Stimulated activated CD8-positive, alpha-beta memory T cell treated with anti-CD3 and anti-CD28 coated beads, Interleukin-7, amount 100 ng/mL, for 48 hours (primary cell): ENCODE data around the gene P2RX5.
"Not testable (repeated sequence)": the region's sequence is repeated elsewhere in the genome, so short reads cannot be mapped to it uniquely, and the experiment has no call there.

Source experiments
- DNase-seq, 2 donors: peaks; one replicate each; pipeline ENCODE4 v3.0.0-alpha.2; 2020; ENCODE audit warnings: low read depth in 1 of 2; ENCODE audit errors: extremely low read depth in 1 of 2

The P2RX5 gene

GRCh38 chr17:3695723-3696411 is at the start of gene P2RX5:
Gene P2RX5, minus strand, starts transcription at chr17:3696155. Its CDS starts 150 bp downstream, at chr17:3696005.
- DNase-seq, result no peak

GRCh38 chr17:3745071-3745470 is 49.1 kb upstream of the P2RX5 start:
- no peak for DNase-seq

- DNase-seq, result no peak
Observed at GRCh38 chr17:3744014-3744413, 48.1 kb upstream of the P2RX5 start.

- DNase-seq, result no peak
Observed at GRCh38 chr17:3740611-3741073, 44.7 kb upstream of the P2RX5 start.

GRCh38 chr17:3739422-3740124 is 43.6 kb upstream of the P2RX5 start:
- no peak for DNase-seq

GRCh38 chr17:3738562-3739295 is 42.8 kb upstream of the P2RX5 start:
- peak; percentile 43 to 75 for DNase-seq

- no peak for DNase-seq
Observed at GRCh38 chr17:3735515-3735914, 39.6 kb upstream of the P2RX5 start.

GRCh38 chr17:3734911-3735276 is 38.9 kb upstream of the P2RX5 start:
- DNase-seq, result not testable (repeated sequence)

GRCh38 chr17:3732210-3732621 is 36.3 kb upstream of the P2RX5 start:
- no peak for DNase-seq

- DNase-seq, result no peak
Observed at GRCh38 chr17:3730881-3731429, 35.0 kb upstream of the P2RX5 start.

GRCh38 chr17:3729881-3730280 is 33.9 kb upstream of the P2RX5 start:
- DNase-seq, result no peak

- not testable (repeated sequence) for DNase-seq
Observed at GRCh38 chr17:3728099-3728498, 32.1 kb upstream of the P2RX5 start.

GRCh38 chr17:3727041-3727440 is 31.1 kb upstream of the P2RX5 start:
- DNase-seq, result no peak

GRCh38 chr17:3724378-3725077 is 28.6 kb upstream of the P2RX5 start:
- no peak for DNase-seq

- DNase-seq, result peak; percentile 79 to 87
Observed at GRCh38 chr17:3723556-3724377, 27.8 kb upstream of the P2RX5 start, which contains the start of gene HASPIN. Gene HASPIN, plus strand, starts transcription at chr17:3723903. Its CDS starts 33 bp downstream, at chr17:3723936.

GRCh38 chr17:3723188-3723555 is 27.2 kb upstream of the P2RX5 start:
- DNase-seq, result no peak

- no peak for DNase-seq
Observed at GRCh38 chr17:3722716-3723115, 26.8 kb upstream of the P2RX5 start.

GRCh38 chr17:3719265-3719664 is 23.3 kb upstream of the P2RX5 start:
- DNase-seq, result no peak

- no peak for DNase-seq
Observed at GRCh38 chr17:3718201-3718600, 22.2 kb upstream of the P2RX5 start.

GRCh38 chr17:3715296-3715695 is 19.3 kb upstream of the P2RX5 start:
- DNase-seq, result no peak
